NB4 (cell line): ENCODE data around the gene GOSR1.
"Not testable (repeated sequence)": the region's sequence is repeated elsewhere in the genome, so short reads cannot be mapped to it uniquely, and the experiment has no call there.

Source experiments
- MAX ChIP-seq: IDR thresholded peaks from 2 replicates; pipeline ENCODE4 v1.6.1; 2011; ENCODE audit warnings: low read depth, low read length
- POLR2A ChIP-seq: IDR thresholded peaks from 2 replicates; pipeline ENCODE4 v1.6.1; 2011; ENCODE audit warnings: mild to moderate bottlenecking; ENCODE audit not compliant: insufficient read length; ENCODE audit errors: extremely low read depth

DNA sequence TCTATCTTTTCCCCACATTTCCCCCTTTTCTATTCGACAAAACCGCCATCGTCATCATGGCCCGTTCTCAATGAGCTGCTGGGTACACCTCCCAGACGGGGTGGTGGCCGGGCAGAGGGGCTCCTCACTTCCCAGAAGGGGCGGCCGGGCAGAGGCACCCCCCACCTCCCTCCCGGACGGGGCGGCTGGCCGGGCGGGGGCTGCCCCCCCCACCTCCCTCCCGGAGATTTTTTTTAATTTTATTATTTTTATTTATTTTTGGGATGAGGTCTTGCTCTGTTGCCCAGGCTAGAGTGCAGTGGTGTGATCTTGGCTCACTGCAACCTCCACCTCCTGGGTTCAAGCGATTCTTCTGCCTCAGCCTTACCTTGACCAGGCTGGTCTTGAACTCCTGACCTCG is 59.6 kb downstream of the GOSR1 start:
- not testable (repeated sequence) for TF ChIP-seq POLR2A, MAX
